AG08395 (cell line): ENCODE measurements around the gene SEMA4F.

ENCODE experiments used
- DNase-seq: peaks from one replicate; pipeline ENCODE4 v3.0.0; 2012; ENCODE audit warnings: mixed read lengths, low spot score

Gene SEMA4F

GRCh38 chr2:74706741-74707140 is 52.7 kb downstream of the SEMA4F start:
- no peak for DNase-seq

- no peak for DNase-seq
Observed at GRCh38 chr2:74707837-74708236, 53.8 kb downstream of the SEMA4F start.

GRCh38 chr2:74708296-74708695 is 54.2 kb downstream of the SEMA4F start:
- no peak for DNase-seq

GRCh38 chr2:74708883-74709282 is 54.8 kb downstream of the SEMA4F start:
- DNase-seq = no peak

GRCh38 chr2:74712223-74713053 is 58.4 kb downstream of the SEMA4F start:
- no peak for DNase-seq

GRCh38 chr2:74714691-74715080 is 60.6 kb downstream of the SEMA4F start:
- no peak for DNase-seq

- DNase-seq = peak; percentile 88
Observed at GRCh38 chr2:74715081-74715791, 61.2 kb downstream of the SEMA4F start.

- DNase-seq = no peak
Observed at GRCh38 chr2:74715880-74716279, 61.8 kb downstream of the SEMA4F start.

GRCh38 chr2:74719066-74719465 is 65.0 kb downstream of the SEMA4F start:
- no peak for DNase-seq

- DNase-seq = no peak
Observed at GRCh38 chr2:74721316-74721715, 67.3 kb downstream of the SEMA4F start.

GRCh38 chr2:74724496-74724895 is 70.4 kb downstream of the SEMA4F start:
- DNase-seq = no peak

GRCh38 chr2:74725287-74725686 is 71.2 kb downstream of the SEMA4F start:
- no peak for DNase-seq

- DNase-seq = no peak
Observed at GRCh38 chr2:74728842-74729241, 74.8 kb downstream of the SEMA4F start.

GRCh38 chr2:74730530-74730929 is 76.5 kb downstream of the SEMA4F start:
- no peak for DNase-seq
